GM12878 (cell line): ENCODE results near the gene FIBIN.

Experiments used
- CBX5 ChIP-seq: sonication (generic); IDR thresholded peaks from 2 replicates; pipeline ENCODE4 v1.6.1; 2016; ENCODE audit warnings: low read depth, moderate library complexity, mild to moderate bottlenecking, inconsistent platforms
- CREM ChIP-seq: IDR thresholded peaks from 2 replicates; pipeline ENCODE4 v1.6.1; 2014; ENCODE audit warnings: antibody characterized with exemption, low read depth
- EZH2 ChIP-seq: IDR thresholded peaks from 2 replicates; pipeline ENCODE4 v1.6.1; 2012; ENCODE audit warnings: low read depth, mild to moderate bottlenecking, control low read depth, inconsistent platforms, low read length, borderline replicate concordance; ENCODE audit not compliant: control insufficient read depth
- POLR2AphosphoS2 ChIP-seq: IDR thresholded peaks from 2 replicates; pipeline ENCODE4 v1.6.1; 2011; ENCODE audit warnings: low read depth, mild to moderate bottlenecking, low read length, improper control_type of control experiment, moderate library complexity
- RAD51 ChIP-seq: fragments of 450-650 bp; IDR thresholded peaks from 2 replicates; pipeline ENCODE4 v1.6.1; 2016; ENCODE audit warnings: moderate library complexity, mild to moderate bottlenecking, inconsistent platforms
- SIN3A ChIP-seq: IDR thresholded peaks from 2 replicates; pipeline ENCODE4 v1.6.1; 2012; ENCODE audit warnings: low read depth, low read length, improper control_type of control experiment
- SIX5 ChIP-seq: IDR thresholded peaks from 2 replicates; pipeline ENCODE4 v1.6.1; 2011; ENCODE audit warnings: mild to moderate bottlenecking, low read depth, low read length, moderate library complexity; ENCODE audit not compliant: severe bottlenecking
- SMC3 ChIP-seq: IDR thresholded peaks from 2 replicates; pipeline ENCODE4 v1.6.1; 2011; ENCODE audit warnings: low read length, improper control_type of control experiment, borderline replicate concordance
- SUZ12 ChIP-seq: fragments of 200-600 bp; sonication (generic); IDR thresholded peaks from one replicate; pipeline ENCODE4 v1.6.1; 2018; ENCODE audit warnings: antibody characterized with exemption, mild to moderate bottlenecking; ENCODE audit not compliant: unreplicated experiment
- TAF1 ChIP-seq: IDR thresholded peaks from 2 replicates; pipeline ENCODE4 v1.6.1; 2011; ENCODE audit warnings: mild to moderate bottlenecking, low read depth, low read length, borderline replicate concordance
- TF ChIP-seq, protein P1 (sequence below), 3 experiments: IDR thresholded peaks in 2 of 3; conservative IDR thresholded peaks in 1 of 3; 2 replicates each; pipeline ENCODE4 v1.5.1; 2011; ENCODE audit warnings: low read depth in 3 of 3, low read length in 3 of 3, mild to moderate bottlenecking in 3 of 3, control low read depth in 2 of 3, moderate library complexity in 2 of 3, inconsistent platforms in 1 of 3, mixed read lengths in 1 of 3; ENCODE audit not compliant: control insufficient read depth in 2 of 3, insufficient read depth in 1 of 3; ENCODE audit errors: extremely low read depth in 1 of 3

DNA sequence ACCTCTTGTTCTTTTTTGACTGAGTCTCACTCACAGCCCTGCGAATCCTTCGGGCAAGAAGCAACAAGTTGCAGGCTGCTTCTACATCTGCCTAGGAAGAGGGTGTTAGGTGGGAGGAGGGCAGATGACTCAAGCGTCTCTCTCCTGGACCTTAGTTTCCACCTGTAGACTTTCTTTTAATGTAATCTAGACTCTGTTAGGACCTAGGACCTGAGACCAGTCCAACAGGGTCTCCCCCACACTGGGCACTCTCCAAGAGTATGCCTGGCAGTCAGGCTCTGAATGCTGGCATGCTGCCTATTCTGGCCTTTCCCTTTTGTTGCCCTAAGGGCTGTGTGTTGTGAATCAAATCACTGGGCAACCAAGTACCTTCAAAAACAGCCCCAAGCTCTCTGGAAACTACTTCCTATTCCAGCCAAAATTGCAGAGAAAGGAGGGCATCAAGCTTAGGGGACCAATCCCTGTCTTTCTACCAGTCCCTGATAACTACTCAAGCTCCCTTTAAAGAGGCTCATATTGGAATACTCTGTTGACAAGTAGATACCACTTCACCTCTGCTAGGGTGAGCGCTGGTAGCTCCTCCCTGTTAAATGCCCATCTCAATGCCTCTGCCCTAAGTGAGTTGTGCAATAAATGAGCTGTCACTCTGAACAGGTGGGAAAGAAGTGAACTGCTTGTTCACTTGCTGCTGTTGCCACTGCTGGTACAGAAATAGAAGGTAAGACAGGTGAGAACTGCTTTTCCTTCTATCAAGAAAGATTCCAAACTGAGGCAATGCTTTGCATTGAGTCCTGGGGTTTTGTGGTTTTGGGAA lies 46.6 kb downstream of the FIBIN start, which contains the start of gene BBOX1:
- TF ChIP-seq, protein P1, sequence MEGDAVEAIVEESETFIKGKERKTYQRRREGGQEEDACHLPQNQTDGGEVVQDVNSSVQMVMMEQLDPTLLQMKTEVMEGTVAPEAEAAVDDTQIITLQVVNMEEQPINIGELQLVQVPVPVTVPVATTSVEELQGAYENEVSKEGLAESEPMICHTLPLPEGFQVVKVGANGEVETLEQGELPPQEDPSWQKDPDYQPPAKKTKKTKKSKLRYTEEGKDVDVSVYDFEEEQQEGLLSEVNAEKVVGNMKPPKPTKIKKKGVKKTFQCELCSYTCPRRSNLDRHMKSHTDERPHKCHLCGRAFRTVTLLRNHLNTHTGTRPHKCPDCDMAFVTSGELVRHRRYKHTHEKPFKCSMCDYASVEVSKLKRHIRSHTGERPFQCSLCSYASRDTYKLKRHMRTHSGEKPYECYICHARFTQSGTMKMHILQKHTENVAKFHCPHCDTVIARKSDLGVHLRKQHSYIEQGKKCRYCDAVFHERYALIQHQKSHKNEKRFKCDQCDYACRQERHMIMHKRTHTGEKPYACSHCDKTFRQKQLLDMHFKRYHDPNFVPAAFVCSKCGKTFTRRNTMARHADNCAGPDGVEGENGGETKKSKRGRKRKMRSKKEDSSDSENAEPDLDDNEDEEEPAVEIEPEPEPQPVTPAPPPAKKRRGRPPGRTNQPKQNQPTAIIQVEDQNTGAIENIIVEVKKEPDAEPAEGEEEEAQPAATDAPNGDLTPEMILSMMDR (IDR thresholded peaks at IDR 0.05 in 2 of 3, conservative IDR thresholded peaks at IDR 0.05 in 1 of 3; ENCODE audit: control insufficient read depth in 2 of 3, extremely low read depth in 1 of 3, insufficient read depth in 1 of 3, low read depth in 3 of 3, low read length in 3 of 3) = no peak
- no peak for TF ChIP-seq EZH2
- no peak for TF ChIP-seq POLR2AphosphoS2
- no peak for TF ChIP-seq CBX5
- no peak for TF ChIP-seq SIX5
- no peak for TF ChIP-seq RAD51
- no peak for TF ChIP-seq SIN3A
- TF ChIP-seq SUZ12 = no peak
- TF ChIP-seq TAF1 = no peak
- no peak for TF ChIP-seq CREM
- TF ChIP-seq SMC3 = no peak
